GM21576 (cell line): ENCODE data around the gene HNF1B.
"Not testable (repeated sequence)": the region's sequence is repeated elsewhere in the genome, so short reads cannot be mapped to it uniquely, and the experiment has no call there.

Experiments
- ATAC-seq: cut with Tn5 transposase; IDR thresholded peaks from one replicate; pipeline ENCODE4 v1.9.1; 2021; ENCODE audit warnings: mild to moderate bottlenecking, moderate library complexity; ENCODE audit not compliant: unreplicated experiment

Gene HNF1B

GRCh38 chr17:37744961-37745800, at the start of gene HNF1B:
Gene HNF1B, minus strand, starts transcription at chr17:37745059. Its CDS starts 175 bp downstream, at chr17:37744884.
- no peak for ATAC-seq

GRCh38 chr17:37792787-37793186, 47.9 kb upstream of the HNF1B start:
- ATAC-seq: no peak

GRCh38 chr17:37791447-37792399, 46.9 kb upstream of the HNF1B start:
- ATAC-seq: no peak

DNA sequence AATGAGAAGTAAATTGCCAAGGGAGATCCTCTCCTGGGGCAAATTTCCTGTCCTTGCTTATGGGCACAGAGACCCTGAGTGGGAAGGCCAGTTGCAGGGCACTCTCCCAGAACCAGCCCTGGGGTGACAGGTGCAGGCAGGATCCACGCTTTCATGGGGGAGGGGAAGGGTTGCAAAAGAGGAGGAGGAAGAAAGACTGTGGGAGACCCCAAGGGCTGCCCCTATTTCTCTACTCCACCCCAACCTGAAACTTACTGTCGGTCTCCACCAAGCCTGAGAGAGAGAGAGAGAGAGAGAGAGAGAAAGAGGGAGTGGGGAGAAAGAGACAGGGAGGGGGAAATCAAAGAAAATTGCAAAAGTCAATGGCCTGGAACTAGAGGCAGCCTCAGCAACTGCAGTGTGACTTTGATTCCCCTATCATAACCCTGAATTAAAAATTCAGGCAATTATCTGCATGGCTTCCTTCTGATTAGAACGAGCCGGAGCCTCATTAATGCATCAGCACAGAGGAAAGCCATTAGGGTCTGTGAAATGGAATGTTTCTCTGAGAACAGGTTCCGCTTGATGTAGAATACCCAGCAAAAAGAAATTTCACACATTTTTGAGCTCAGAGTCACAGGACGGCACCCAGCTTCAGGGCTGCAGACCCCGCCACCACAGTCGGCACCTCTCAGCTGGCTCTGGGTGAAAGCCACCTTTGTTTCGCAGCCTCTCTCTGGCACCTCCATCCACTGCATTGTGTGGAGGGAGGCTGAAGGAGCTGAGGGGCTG, 45.1 kb upstream of the HNF1B start:
- ATAC-seq: no peak

- no peak for ATAC-seq
These were observed 44.2 kb upstream of the HNF1B start for GRCh38 chr17:37789021-37789565.

- ATAC-seq: no peak
These were observed 43.7 kb upstream of the HNF1B start for GRCh38 chr17:37788526-37788925.

GRCh38 chr17:37787055-37787757, 42.3 kb upstream of the HNF1B start:
- no peak for ATAC-seq

GRCh38 chr17:37786481-37786880, 41.6 kb upstream of the HNF1B start:
- no peak for ATAC-seq

DNA sequence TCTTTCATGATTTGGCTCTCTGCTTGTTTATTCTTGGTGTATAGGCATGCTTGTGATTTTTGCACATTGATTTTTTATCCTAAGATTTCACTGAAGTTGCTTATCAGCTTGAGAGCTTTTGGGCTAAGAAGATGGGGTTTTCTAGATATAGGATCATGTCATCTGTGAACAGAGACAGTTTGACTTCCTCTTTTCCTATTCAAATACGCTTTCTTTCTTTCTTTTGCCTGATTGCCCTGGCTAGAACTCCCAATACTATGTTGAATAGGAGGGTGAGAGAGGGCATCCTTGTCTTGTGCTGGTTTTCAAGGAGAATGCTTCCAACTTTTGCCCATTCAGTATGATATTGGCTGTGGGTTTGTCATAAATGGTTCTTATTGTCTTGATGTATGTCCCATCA, 37.6 kb upstream of the HNF1B start:
- ATAC-seq: not testable (repeated sequence)

DNA sequence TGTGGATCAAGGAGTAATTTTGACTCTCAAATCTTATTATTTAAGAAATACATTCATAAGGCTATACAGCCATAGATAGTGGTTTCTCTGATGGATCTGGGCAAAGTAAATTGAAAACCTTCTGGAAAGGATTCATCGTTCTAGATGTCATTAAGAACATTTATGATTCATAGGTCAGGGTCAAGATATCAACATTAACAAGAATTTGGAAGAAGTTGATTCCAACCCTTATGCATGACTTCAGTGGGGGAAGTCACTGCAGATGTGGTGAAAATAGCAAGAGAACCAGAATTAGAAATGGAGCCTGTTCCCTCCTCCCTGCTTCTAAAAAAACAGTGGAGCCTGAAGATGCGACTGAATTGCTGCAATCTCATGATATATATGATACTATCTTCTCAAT, 36.6 kb upstream of the HNF1B start:
- no peak for ATAC-seq

- no peak for ATAC-seq
These were observed 34.7 kb upstream of the HNF1B start for GRCh38 chr17:37779554-37779953.

GRCh38 chr17:37774504-37774903, 29.6 kb upstream of the HNF1B start:
- no peak for ATAC-seq

DNA sequence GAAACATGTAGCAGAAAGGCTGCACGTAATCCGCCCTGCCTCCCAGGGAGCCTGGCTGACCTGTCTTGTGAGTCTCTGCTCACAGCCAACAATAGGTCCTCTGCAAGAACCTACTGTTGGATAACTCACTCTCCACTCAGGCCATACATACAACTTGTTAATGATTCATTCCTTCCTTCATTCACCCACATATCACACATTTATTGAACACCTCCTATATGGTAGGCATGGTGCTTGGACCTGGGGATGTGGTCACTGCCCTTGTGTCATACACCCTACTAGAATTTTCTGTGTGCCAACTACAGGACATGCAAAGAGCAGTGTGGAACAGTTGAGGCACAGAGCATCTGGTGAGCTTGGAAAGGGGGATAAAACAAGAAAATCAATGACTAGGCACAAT, 28.1 kb upstream of the HNF1B start:
- ATAC-seq: no peak

- ATAC-seq: no peak
These were observed 26.0 kb upstream of the HNF1B start for GRCh38 chr17:37770631-37771518.

GRCh38 chr17:37769050-37769449, 24.2 kb upstream of the HNF1B start:
- ATAC-seq: no peak

DNA sequence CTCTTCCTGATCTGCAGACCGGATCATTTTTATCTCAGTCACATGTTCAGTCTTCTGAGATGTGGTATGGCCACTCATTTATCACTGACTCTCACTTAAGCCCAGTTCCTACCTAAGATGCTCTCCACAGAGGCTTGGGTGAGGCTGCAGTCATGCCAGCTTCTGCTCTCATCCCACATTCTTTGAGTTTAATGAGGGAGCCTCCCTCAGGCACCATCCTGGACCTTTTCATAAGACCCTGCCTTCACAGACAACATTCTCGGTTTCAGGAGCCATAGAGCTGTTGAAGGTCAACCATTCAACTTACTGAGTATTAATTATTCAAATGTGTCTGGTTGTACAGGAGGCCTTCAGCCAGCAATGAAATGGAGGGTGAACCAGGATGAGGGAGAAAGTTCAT, 23.6 kb upstream of the HNF1B start:
- no peak for ATAC-seq

DNA sequence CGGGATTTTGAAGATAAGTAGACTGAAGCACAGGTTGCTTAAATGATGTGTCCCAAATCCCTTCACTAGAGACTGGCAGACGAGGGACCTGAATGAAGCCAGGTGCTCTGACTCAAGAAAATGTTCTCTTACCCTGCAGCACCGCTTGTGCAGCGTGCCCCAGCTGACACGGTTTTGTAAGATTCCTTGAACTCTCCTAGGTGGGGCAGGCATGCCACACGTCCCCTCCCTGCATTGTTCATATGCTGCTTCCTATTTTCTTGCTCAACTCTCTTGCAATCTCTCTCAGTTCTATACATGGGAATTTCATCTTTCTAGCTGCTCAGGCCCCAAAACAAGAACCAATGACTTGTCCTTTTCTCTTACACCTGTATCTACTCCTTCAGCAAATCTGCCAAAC, 22.1 kb upstream of the HNF1B start:
- no peak for ATAC-seq

DNA sequence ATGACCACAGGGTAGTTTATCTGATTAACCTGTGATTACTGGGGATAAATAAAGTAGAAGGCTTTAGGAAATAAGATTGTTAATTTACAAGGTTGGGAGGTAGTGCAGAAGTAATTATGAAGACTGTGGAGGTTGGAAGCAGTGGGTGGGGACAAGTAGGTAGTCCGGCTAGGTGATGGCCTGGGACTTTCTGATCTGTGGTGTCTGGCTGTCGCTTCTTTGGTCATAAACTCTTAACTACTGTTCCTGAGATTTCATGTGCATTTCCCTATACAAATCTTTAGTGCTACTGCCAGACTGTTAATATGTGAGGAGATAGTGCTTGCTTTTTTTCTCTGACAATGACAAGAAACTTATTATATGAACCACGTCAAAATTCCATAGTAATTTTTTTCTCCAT, 19.5 kb upstream of the HNF1B start:
- no peak for ATAC-seq

DNA sequence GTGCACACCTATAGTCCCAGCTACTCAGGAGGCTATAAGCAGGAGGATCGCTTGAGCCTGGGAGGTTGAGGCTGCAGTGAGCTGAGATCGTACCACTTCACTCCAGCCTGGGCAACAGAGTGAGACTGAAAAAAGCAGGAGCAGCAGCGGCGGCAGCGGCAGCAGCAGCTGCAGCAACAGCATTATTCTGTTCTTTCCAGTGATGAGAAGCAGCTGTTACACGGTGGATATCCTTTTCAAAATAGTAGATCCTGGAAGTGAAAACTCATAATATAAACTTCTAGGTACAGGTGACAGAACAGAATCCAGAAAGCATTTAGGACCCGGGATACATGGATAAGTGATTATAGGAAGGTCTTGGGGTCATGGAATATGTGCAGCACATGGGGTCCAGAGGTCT, 17.8 kb upstream of the HNF1B start:
- ATAC-seq: no peak
